RPMI7951 (cell line): Measurements from ENCODE around the gene SNCB. TPM values are rescaled to one million over a fixed set of nuclear protein-coding genes. Genes with fewer than 3 reads are reported as not detected.

Experiments used
- DNase-seq: peaks from one replicate; pipeline ENCODE4 v3.0.0-alpha.2; 2012; ENCODE audit warnings: low read depth
- total RNA-seq: library from RNA; depleted of rRNA; stranded (reverse); fragments of >200 nt; shearing (Covaris generic); gene quantifications from 2 replicates; pipeline ENCODE4 v1.2.3, GENCODE V29; 2014

Gene SNCB
- total RNA-seq, 1 experiment from 2014 or later = not detected

GRCh38 chr5:176644878-176645670 is 14.7 kb upstream of the SNCB start:
- no peak for DNase-seq

- no peak for DNase-seq
Measured at GRCh38 chr5:176644294-176644693, 14.0 kb upstream of the SNCB start.

- no peak for DNase-seq
Measured at GRCh38 chr5:176643491-176644219, 13.3 kb upstream of the SNCB start.

GRCh38 chr5:176642675-176643490 is 12.5 kb upstream of the SNCB start:
- DNase-seq = no peak

- no peak for DNase-seq
Measured at GRCh38 chr5:176640616-176641015, 10.3 kb upstream of the SNCB start.

- peak; percentile 51 for DNase-seq
Measured at GRCh38 chr5:176639981-176640380, 9.6 kb upstream of the SNCB start.

GRCh38 chr5:176639208-176639607 is 8.9 kb upstream of the SNCB start:
- no peak for DNase-seq

- no peak for DNase-seq
Measured at GRCh38 chr5:176638437-176638836, 8.1 kb upstream of the SNCB start.

GRCh38 chr5:176637556-176637955 is 7.2 kb upstream of the SNCB start:
- no peak for DNase-seq

- DNase-seq = no peak
Measured at GRCh38 chr5:176636426-176636825, 6.1 kb upstream of the SNCB start.

GRCh38 chr5:176633598-176633997 is 3.3 kb upstream of the SNCB start:
- no peak for DNase-seq

GRCh38 chr5:176632745-176633144 is 2.4 kb upstream of the SNCB start:
- DNase-seq = no peak

GRCh38 chr5:176631383-176632200 is 1.3 kb upstream of the SNCB start:
- no peak for DNase-seq

GRCh38 chr5:176630681-176631222 is 418 bp upstream of the SNCB start:
- no peak for DNase-seq

GRCh38 chr5:176629317-176629852 is 949 bp downstream of the SNCB start:
- no peak for DNase-seq

- no peak for DNase-seq
Measured at GRCh38 chr5:176628406-176629228, 1.7 kb downstream of the SNCB start.

GRCh38 chr5:176627582-176627981 is 2.8 kb downstream of the SNCB start:
- DNase-seq = no peak

GRCh38 chr5:176626876-176627236 is 3.5 kb downstream of the SNCB start:
- DNase-seq = no peak

GRCh38 chr5:176625966-176626875 is 4.1 kb downstream of the SNCB start:
- DNase-seq = no peak
